ENCODE data around the gene ZC3H7A. TPM values are rescaled to one million over a fixed set of nuclear protein-coding genes. Genes with fewer than 3 reads are reported as not detected.

Gene ZC3H7A
- total and polyA plus RNA-seq, 2 of the 13 experiments (the other 11 are each of a cell fraction or from before 2014, with no cell fraction given) = 29.2 to 36.8 TPM

DNA sequence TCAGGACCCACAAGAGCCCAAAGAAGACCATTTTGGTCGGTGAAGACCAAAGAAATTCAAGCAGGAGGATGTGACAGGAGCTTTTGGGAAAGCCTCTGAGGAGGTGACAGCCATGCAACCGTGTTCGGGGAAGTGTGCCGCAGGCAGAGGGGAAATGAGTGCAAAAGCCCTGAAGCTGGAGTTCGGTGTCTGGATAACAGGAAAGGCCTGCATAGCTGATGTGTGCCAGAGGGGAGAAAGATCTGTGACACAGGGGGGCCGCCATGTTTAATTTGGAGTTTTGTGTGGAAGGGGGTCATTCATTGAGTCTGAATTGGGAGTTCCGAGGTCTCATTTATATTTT lies 870 bp upstream of the ZC3H7A start (continued):
- TF ChIP-seq CREB1 (IDR thresholded peaks at IDR 0.05) (no peak), CREB1 (CRISPR knock-in tag; IDR thresholded peaks at IDR 0.05) (no peak), PAF1 (CRISPR knock-in tag; IDR thresholded peaks at IDR 0.05) (no peak), ZNF644 (CRISPR knock-in tag; IDR thresholded peaks at IDR 0.05; ENCODE audit: low read depth) (no peak), TGIF2 (CRISPR knock-in tag; IDR thresholded peaks at IDR 0.05) (no peak), TRIM24 (CRISPR knock-in tag; IDR thresholded peaks at IDR 0.05) (no peak), ZNF598 (CRISPR knock-in tag; IDR thresholded peaks at IDR 0.05; ENCODE audit: borderline replicate concordance) (no peak), ZNF274 (CRISPR knock-in tag; IDR thresholded peaks at IDR 0.05) (no peak), ARNT2 (CRISPR knock-in tag; IDR thresholded peaks at IDR 0.05; ENCODE audit: low read depth) (no peak), THYN1 (CRISPR knock-in tag; IDR thresholded peaks at IDR 0.05; ENCODE audit: borderline replicate concordance, low read depth) (no peak), ZSCAN31 (CRISPR knock-in tag; IDR thresholded peaks at IDR 0.05; ENCODE audit: low read depth) (no peak), ZNF850 (CRISPR knock-in tag; conservative IDR thresholded peaks at IDR 0.05) (peak; percentile 31; the same call in 1 of the 2 replicates), ZMAT3 (CRISPR knock-in tag; conservative IDR thresholded peaks at IDR 0.05) (no peak), ADNP (CRISPR knock-in tag; IDR thresholded peaks at IDR 0.05) (no peak), NCOR1 (IDR thresholded peaks at IDR 0.05; ENCODE audit: borderline replicate concordance, low read length) (no peak), ZNF230 (CRISPR knock-in tag; IDR thresholded peaks at IDR 0.05) (0 out of 2 replicates have a peak, but pooled peaks have one; percentile 2), ZNF569 (CRISPR knock-in tag; IDR thresholded peaks at IDR 0.05; ENCODE audit: borderline replicate concordance) (no peak), ZBTB7A (CRISPR knock-in tag; IDR thresholded peaks at IDR 0.05) (no peak), PITX1 (CRISPR knock-in tag; IDR thresholded peaks at IDR 0.05) (no peak), SAP130 (CRISPR knock-in tag; IDR thresholded peaks at IDR 0.05; ENCODE audit: low read depth) (no peak; the same call in 1 of the 2 replicates), JUN (CRISPR knock-in tag; IDR thresholded peaks at IDR 0.05) (no peak), MED1 (CRISPR knock-in tag; IDR thresholded peaks at IDR 0.05) (no peak), ATF1 (CRISPR knock-in tag; IDR thresholded peaks at IDR 0.05) (no peak), AKAP8 (CRISPR knock-in tag; IDR thresholded peaks at IDR 0.05) (no peak), CCAR2 (optimal IDR thresholded peaks at IDR 0.05; ENCODE audit: low read depth, low read length) (peak; percentile 55), KLF13 (CRISPR knock-in tag; IDR thresholded peaks at IDR 0.05) (no peak), KLF6 (CRISPR knock-in tag; IDR thresholded peaks at IDR 0.05) (peak; percentile 1; the same call in 1 of the 2 replicates), ZNF589 (CRISPR knock-in tag; conservative IDR thresholded peaks at IDR 0.05) (no peak; the same call in 1 of the 2 replicates)
- TF ChIP-seq, protein P1, sequence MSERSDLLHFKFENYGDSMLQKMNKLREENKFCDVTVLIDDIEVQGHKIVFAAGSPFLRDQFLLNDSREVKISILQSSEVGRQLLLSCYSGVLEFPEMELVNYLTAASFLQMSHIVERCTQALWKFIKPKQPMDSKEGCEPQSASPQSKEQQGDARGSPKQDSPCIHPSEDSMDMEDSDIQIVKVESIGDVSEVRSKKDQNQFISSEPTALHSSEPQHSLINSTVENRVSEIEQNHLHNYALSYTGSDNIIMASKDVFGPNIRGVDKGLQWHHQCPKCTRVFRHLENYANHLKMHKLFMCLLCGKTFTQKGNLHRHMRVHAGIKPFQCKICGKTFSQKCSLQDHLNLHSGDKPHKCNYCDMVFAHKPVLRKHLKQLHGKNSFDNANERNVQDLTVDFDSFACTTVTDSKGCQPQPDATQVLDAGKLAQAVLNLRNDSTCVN (CRISPR knock-in tag; IDR thresholded peaks at IDR 0.05; ENCODE audit: borderline replicate concordance) = no peak
- TF ChIP-seq, protein P2, sequence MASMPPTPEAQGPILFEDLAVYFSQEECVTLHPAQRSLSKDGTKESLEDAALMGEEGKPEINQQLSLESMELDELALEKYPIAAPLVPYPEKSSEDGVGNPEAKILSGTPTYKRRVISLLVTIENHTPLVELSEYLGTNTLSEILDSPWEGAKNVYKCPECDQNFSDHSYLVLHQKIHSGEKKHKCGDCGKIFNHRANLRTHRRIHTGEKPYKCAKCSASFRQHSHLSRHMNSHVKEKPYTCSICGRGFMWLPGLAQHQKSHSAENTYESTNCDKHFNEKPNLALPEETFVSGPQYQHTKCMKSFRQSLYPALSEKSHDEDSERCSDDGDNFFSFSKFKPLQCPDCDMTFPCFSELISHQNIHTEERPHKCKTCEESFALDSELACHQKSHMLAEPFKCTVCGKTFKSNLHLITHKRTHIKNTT (CRISPR knock-in tag; IDR thresholded peaks at IDR 0.05) = no peak
- TF ChIP-seq, protein P3, sequence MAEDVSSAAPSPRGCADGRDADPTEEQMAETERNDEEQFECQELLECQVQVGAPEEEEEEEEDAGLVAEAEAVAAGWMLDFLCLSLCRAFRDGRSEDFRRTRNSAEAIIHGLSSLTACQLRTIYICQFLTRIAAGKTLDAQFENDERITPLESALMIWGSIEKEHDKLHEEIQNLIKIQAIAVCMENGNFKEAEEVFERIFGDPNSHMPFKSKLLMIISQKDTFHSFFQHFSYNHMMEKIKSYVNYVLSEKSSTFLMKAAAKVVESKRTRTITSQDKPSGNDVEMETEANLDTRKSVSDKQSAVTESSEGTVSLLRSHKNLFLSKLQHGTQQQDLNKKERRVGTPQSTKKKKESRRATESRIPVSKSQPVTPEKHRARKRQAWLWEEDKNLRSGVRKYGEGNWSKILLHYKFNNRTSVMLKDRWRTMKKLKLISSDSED (CRISPR knock-in tag; IDR thresholded peaks at IDR 0.05) = no peak
- TF ChIP-seq, protein P4, sequence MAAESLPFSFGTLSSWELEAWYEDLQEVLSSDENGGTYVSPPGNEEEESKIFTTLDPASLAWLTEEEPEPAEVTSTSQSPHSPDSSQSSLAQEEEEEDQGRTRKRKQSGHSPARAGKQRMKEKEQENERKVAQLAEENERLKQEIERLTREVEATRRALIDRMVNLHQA (CRISPR knock-in tag; IDR thresholded peaks at IDR 0.05) = 0 out of 2 replicates have a peak, but pooled peaks have one; percentile 17

All from HepG2 (cell line).